AG20443 (cell line): Measurements from ENCODE around the gene LDLRAD4.

ENCODE experiments used
- DNase-seq: peaks from one replicate; pipeline ENCODE4 v3.0.0; 2012; ENCODE audit warnings: low spot score, mixed read lengths

LDLRAD4 gene

GRCh38 chr18:13387855-13388548 is 169.4 kb downstream of the LDLRAD4 start:
- peak; percentile 84 for DNase-seq

GRCh38 chr18:13388586-13389490 is 170.3 kb downstream of the LDLRAD4 start:
- no peak for DNase-seq

- DNase-seq: no peak
Measured at GRCh38 chr18:13389491-13390131, 171.1 kb downstream of the LDLRAD4 start.

- no peak for DNase-seq
Measured at GRCh38 chr18:13390196-13390595, 171.6 kb downstream of the LDLRAD4 start.

DNA sequence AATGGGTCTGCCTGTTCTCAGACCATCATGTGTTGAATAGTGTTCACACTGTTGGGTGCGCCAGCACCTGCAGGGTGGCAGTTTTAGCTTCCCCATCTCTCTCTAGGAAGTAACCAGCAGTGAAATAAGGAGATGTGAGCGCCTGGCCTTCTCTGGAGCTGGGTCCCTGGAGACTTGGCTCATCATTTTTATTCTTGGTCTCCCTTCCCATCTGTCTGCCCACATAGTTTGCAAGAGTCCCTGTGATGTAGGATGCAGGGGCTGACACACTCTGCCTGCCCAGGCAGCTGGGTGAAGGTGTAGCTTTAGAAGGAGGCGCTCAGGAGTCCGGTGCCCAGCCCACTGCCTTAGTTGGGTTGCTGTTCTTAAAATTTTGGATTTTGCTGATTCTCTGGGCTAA is 172.2 kb downstream of the LDLRAD4 start:
- no peak for DNase-seq

DNA sequence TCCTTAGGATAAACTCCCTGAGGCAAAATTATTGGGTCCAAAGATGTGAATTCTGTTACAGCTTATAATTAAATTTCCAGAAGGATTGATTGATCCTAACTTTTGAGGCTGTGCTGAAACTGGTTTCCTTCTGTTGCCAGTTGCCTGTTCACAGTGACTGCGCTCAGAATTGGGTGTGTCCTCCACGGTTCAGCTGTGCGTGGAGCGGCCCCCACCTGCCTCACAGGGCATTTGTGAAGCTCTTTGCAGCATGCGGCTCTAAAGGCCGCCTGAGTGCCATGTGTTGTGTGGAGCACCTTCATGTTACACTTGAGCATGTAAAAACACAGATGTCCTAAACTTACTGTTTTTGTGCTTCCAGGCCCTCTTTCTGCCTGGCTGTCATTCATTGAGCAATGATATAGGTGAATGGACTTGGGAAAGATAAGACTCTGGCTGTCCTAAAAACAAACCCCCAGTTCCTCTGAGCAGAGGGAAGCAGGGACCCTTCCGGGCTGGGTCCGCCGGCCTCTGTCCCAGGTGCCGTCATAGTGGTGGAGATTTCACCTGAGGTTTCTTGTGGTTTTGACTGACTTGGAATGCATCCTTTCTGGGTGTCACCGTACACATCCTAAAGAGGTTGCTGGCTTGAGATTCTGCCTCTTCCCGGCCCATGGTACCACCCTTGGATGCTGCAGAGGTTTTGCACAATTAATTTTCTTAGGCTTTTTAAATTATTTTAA is 173.6 kb downstream of the LDLRAD4 start:
- no peak for DNase-seq

DNA sequence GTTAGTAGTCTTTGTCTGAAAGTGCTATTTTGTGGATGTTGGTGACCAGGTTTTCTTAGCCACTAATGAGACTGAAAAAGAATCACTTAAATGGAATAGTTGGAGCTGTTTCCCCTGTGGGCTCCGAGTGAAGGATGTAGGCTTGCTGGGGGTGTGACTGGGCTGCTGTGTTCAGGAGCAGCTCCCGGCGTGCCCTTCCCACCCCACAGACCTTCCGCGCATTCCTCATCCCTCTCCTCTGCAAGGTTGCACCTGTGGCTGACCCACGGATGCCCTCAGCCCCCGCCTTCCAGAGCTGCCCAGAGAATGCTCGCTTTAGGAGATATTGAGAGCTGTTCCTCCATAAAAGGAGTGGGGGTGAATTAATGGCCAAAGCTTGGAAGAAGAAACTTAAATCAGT is 174.3 kb downstream of the LDLRAD4 start:
- DNase-seq: no peak

DNA sequence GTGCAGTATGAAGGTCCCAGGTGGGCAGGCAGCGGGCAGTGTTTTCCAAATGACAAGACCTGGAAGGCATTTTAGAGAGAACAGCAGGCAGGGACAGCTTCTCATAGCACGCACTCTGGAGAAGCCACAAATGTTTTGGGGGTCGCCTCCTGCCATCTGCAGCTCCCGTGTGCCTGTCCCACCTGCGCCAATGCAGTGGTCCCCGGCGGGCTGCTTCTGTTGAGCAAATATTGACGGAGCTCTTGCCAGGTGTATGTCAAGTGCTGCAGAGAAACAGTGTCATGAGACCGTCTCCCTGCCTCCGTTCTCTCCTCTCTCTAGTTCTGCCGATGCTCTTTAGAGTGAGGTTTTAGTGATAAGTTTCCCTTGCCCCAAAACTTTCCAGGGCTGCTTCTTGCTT is 174.8 kb downstream of the LDLRAD4 start:
- no peak for DNase-seq

DNA sequence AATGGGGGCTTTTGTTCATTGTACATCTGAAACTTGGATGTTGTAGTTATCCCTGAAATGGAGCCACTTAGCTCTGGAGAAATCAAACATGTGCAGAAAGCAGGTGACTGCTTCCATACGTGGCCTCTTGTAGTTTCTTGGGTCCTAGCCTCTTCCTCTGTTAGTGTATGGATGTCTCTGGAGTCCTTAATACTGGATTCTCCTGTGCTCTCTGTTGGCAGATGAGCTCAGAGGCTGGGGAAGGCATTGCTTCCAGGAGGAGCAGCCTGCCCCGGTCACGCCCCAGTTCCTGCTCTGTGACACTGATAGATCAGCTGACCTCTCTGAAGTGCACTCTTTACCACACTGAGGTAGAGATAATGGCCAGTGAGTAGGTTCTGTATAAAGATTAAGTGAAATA is 176.2 kb downstream of the LDLRAD4 start:
- DNase-seq: no peak

DNA sequence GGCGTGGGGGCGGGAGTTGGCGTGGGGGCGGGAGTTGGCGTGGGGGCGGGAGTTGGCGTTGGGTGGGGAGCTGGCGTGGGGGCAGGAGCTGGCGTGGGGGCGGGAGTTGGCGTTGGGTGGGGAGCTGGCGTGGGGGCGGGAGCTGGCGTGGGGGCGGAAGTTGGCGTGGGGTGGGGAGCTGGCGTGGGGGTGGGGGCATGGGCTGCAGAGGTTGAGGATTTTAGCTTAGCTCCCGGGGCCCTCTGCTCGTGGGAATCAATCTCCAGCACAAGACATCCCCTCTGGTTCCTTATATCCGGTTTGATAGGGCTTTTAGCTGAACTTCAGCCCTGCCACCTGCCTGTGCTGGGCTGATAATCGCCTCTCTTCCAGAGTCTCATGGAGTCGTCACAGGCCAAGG is 177.0 kb downstream of the LDLRAD4 start:
- DNase-seq: no peak

DNA sequence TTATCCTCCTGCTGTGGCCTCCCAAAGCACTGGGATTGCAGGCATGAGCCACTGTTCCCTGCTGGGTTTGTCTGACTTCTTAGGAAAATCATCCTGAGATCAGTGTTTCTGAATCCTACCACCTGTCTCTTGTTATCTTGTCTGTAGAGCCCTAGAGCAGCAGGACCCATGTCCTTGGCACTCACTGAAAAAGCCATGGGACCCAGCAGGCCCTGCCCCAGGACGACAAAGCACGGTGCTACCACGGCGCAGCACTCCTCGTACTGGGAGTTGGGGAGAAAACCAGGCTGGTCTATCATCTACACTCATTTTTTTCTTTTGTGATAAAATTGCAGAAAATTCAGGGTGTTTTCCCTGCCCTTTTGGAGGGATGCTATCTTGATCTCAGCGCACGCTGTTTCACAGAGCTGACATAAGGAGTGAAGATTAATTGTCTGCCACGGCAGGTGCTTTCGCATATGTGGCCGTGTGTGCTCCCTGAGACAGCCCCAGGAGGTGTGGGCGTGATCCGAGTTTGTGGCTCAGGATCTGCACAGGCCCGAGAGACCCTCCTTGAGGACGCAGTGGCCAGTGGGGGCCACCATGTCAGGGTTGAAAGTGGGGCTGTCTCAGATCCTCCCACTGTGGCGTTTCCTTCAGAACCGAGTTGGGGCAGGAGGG is 179.1 kb downstream of the LDLRAD4 start:
- no peak for DNase-seq

- no peak for DNase-seq
Measured at GRCh38 chr18:13398631-13399030, 180.1 kb downstream of the LDLRAD4 start.

DNA sequence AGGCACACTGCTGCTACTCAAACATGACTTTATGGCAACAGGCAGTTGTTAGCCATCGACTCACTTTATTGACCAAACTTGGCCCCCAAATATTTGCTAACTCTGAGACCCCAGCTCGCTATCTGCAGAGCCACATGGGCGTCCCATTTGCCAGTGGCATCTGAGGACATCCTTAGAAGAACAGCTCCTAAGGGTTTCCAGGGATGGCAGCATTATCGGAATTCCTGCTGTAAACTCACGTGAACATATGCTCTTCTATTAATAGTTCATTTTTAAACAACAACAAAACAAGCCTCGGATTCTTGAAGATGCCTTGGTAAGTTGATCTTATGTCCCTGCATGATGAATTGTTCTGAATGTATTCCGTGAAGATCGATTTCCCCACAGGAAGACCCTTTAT is 181.0 kb downstream of the LDLRAD4 start:
- DNase-seq: no peak

GRCh38 chr18:13400636-13401315 is 182.2 kb downstream of the LDLRAD4 start:
- DNase-seq: no peak

DNA sequence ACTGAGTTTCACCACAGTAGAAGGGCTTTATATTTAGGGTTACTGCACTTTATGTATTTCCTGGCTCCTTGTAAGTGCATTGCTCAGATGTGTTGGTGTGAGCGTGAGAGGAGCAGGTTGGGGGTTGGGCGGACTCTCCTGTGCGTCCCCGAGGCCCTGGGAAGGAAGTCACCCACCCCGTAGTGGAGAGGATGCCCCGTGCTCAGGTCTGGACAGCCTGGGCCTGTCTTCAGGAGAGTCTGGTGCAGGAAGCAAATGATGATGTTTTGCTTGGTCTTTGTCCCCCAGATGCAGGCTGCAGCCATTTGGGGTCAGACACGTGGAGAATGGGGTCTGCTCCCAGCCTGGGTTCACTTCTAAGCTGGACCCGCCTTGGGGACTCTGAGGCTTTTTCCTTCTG is 182.8 kb downstream of the LDLRAD4 start:
- DNase-seq: no peak

- DNase-seq: no peak
Measured at GRCh38 chr18:13401826-13402225, 183.3 kb downstream of the LDLRAD4 start.

GRCh38 chr18:13403786-13404549 is 185.4 kb downstream of the LDLRAD4 start:
- no peak for DNase-seq

DNA sequence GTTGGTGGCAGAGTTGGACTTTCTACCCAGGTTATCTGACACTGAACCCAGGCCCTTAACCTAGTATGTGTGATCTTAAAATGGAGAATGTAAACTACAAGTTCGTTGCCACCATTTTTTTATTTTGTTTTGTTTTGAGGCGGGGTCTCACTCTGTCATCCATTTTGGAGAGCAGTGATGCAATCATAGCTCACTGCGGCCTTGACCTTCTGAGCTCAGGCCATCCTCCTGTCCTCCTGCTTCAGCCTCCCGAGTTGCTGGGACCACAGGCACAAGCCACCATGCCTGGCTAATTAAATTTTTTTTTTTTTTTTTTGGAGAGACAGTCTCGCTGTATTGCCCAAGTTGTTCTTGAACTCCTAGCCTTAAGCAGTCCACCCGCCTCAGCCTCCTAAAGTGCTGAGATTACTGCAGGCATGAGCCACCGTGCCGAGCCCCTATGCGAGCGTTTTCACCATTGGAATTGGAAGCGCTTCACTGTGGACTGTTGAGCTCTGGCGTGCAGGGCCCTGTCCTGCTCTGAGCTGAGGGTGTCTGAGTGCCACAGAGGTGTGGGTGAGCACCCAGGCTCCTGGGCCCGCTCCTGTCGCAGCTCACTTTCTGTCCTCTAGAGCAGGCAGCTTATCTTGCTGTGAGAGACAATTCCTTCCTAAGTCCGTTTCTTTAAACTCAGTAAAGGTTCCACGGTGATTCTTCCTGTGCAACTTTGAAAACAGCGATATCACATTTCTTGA is 186.9 kb downstream of the LDLRAD4 start:
- no peak for DNase-seq

GRCh38 chr18:13406049-13406615 is 187.6 kb downstream of the LDLRAD4 start:
- no peak for DNase-seq
